ENCODE data around the gene SVOP.

The SVOP gene

GRCh38 chr12:108964371-108965352, 56.2 kb downstream of the SVOP start:
- no peak for TF ChIP-seq NFIC (IDR thresholded peaks at IDR 0.05)
- TF ChIP-seq TCF12 (IDR thresholded peaks at IDR 0.05; ENCODE audit: low read depth), result no peak
- TF ChIP-seq REST (IDR thresholded peaks at IDR 0.05; ENCODE audit: low read depth), result no peak
- TF ChIP-seq YY1 (IDR thresholded peaks at IDR 0.05; ENCODE audit: low read depth), result no peak
- no peak for TF ChIP-seq EGR1 (IDR thresholded peaks at IDR 0.05)
- TF ChIP-seq TAF1 (IDR thresholded peaks at IDR 0.05; ENCODE audit: low read depth), result no peak
- no peak for TF ChIP-seq FOXM1 (IDR thresholded peaks at IDR 0.05; ENCODE audit: borderline replicate concordance, low read depth)
- TF ChIP-seq EP300 (IDR thresholded peaks at IDR 0.05; ENCODE audit: borderline replicate concordance), result no peak
- TF ChIP-seq RAD21 (IDR thresholded peaks at IDR 0.05; ENCODE audit: low read depth), result no peak
- no peak for TF ChIP-seq MAX (IDR thresholded peaks at IDR 0.05)
- TF ChIP-seq CEBPB (IDR thresholded peaks at IDR 0.05), result no peak
- TF ChIP-seq USF1 (IDR thresholded peaks at IDR 0.05), result no peak
- no peak for TF ChIP-seq ZBTB7A (IDR thresholded peaks at IDR 0.05; ENCODE audit: low read depth)
- no peak for TF ChIP-seq CREB1 (IDR thresholded peaks at IDR 0.05; ENCODE audit: low read depth)
- TF ChIP-seq TEAD4 (IDR thresholded peaks at IDR 0.05), result no peak

GRCh38 chr12:108962256-108962655, 58.6 kb downstream of the SVOP start:
- TF ChIP-seq CREB1 (IDR thresholded peaks at IDR 0.05; ENCODE audit: low read depth) (no peak), TAF1 (IDR thresholded peaks at IDR 0.05; ENCODE audit: low read depth) (no peak), TEAD4 (IDR thresholded peaks at IDR 0.05) (no peak), YY1 (IDR thresholded peaks at IDR 0.05; ENCODE audit: low read depth) (no peak), ZBTB7A (IDR thresholded peaks at IDR 0.05; ENCODE audit: low read depth) (no peak), EGR1 (IDR thresholded peaks at IDR 0.05) (no peak)

DNA sequence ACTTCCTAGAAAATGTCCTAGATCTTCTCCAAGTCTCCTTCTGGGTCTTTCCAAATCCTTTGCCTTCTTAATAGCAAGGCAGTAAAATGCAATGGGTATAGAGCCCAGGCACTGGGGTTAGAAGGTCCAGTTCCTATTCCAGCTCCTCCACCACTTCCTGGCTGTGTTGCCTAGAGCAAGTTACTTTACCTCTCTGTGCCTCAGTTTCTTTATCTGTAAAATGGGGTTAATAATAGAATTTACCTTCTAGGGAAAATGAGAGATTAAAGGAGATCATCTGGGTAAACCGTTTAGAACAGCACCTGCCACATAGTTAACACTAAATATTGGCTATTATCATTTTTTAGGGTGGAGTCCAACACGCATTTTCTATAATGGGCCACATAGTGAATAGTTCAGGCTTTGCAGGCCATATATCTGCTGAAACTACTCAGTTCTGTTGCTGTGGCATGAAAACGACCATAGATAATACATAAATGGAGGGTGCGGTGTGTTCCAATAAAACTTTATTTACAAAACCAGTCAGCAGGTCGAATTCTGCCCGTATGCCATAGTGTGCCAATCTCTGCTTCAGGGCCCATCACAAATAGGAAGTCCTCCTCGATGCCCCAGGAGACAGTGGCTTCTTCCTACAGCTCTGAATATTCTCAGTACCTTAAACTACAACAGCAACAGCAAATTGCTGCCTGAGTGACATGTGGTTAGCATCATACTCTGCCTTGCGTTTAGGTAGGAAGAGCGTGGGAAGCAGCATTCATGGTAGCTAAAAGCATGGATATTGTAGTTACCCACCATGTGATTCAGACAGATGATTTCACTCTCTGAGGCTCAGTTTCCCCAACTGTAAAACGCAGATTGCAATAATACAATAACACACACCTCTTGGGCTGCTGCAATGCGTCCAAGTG, 60.9 kb downstream of the SVOP start:
- TF ChIP-seq EGR1 (IDR thresholded peaks at IDR 0.05) (no peak), EP300 (IDR thresholded peaks at IDR 0.05; ENCODE audit: borderline replicate concordance) (no peak), YY1 (IDR thresholded peaks at IDR 0.05; ENCODE audit: low read depth) (no peak), TCF12 (IDR thresholded peaks at IDR 0.05; ENCODE audit: low read depth) (no peak), TEAD4 (IDR thresholded peaks at IDR 0.05) (no peak), TAF1 (IDR thresholded peaks at IDR 0.05; ENCODE audit: low read depth) (no peak), NFIC (IDR thresholded peaks at IDR 0.05) (no peak), USF1 (IDR thresholded peaks at IDR 0.05) (no peak), FOXM1 (IDR thresholded peaks at IDR 0.05; ENCODE audit: borderline replicate concordance, low read depth) (no peak), MAX (IDR thresholded peaks at IDR 0.05) (no peak), RAD21 (IDR thresholded peaks at IDR 0.05; ENCODE audit: low read depth) (no peak), ZBTB7A (IDR thresholded peaks at IDR 0.05; ENCODE audit: low read depth) (no peak)

GRCh38 chr12:108955225-108955835, 65.5 kb downstream of the SVOP start:
- peak; percentile 70 for TF ChIP-seq YY1 (IDR thresholded peaks at IDR 0.05; ENCODE audit: low read depth)
- TF ChIP-seq RAD21 (IDR thresholded peaks at IDR 0.05; ENCODE audit: low read depth), result no peak
- peak; percentile 93 for TF ChIP-seq NFIC (IDR thresholded peaks at IDR 0.05)
- TF ChIP-seq EP300 (IDR thresholded peaks at IDR 0.05; ENCODE audit: borderline replicate concordance), result peak; percentile 61
- TF ChIP-seq CEBPB (IDR thresholded peaks at IDR 0.05), result no peak
- TF ChIP-seq TCF12 (IDR thresholded peaks at IDR 0.05; ENCODE audit: low read depth), result peak; percentile 79
- peak; percentile 82 for TF ChIP-seq TEAD4 (IDR thresholded peaks at IDR 0.05)

DNA sequence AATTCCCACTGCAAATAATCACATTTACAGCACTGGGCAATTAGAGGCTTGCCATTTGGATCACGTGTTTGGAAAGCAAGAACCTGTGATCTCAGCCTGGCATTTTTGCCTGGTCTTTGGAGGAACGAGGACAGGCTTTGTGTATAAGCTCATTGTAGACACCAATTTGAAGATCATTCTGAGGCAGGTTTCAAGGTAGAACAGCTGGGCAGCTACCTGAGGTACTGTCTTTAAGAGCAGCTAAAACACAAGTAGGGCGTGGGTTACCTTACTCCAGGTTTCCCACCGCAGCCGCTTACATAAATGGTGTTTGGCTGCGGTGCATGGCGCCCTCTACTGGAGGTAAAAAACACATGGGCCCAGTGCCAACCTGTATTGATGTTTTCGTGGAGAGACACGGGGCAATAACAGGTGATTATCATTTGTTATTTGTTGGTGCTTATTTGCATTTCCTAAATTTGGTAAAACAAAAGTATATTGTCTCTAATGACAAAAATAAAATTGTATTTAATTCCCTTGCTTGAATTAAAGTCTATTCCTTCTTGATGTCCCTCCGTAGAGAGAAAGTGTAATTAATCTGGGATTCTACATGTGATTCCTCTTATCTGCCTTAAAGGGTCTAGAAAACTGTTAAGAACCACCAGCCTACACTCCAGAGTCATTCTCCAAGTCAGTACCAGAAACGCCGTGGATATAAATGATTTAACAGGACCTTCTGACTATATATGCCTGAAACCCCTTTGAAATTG, 69.7 kb downstream of the SVOP start:
- TF ChIP-seq USF1 (IDR thresholded peaks at IDR 0.05), result peak; percentile 66
- no peak for TF ChIP-seq CREB1 (IDR thresholded peaks at IDR 0.05; ENCODE audit: low read depth)
- TF ChIP-seq MAX (IDR thresholded peaks at IDR 0.05), result no peak
- TF ChIP-seq EP300 (IDR thresholded peaks at IDR 0.05; ENCODE audit: borderline replicate concordance), result no peak
- TF ChIP-seq EGR1 (IDR thresholded peaks at IDR 0.05), result no peak
- TF ChIP-seq YY1 (IDR thresholded peaks at IDR 0.05; ENCODE audit: low read depth), result no peak
- TF ChIP-seq TEAD4 (IDR thresholded peaks at IDR 0.05), result no peak
- TF ChIP-seq ZBTB7A (IDR thresholded peaks at IDR 0.05; ENCODE audit: low read depth), result no peak
- TF ChIP-seq REST (IDR thresholded peaks at IDR 0.05; ENCODE audit: low read depth), result no peak
- peak; percentile 97 for TF ChIP-seq NFIC (IDR thresholded peaks at IDR 0.05)
- TF ChIP-seq RAD21 (IDR thresholded peaks at IDR 0.05; ENCODE audit: low read depth), result peak; percentile 88
- no peak for TF ChIP-seq CEBPB (IDR thresholded peaks at IDR 0.05)
- TF ChIP-seq TAF1 (IDR thresholded peaks at IDR 0.05; ENCODE audit: low read depth), result no peak
- TF ChIP-seq TCF12 (IDR thresholded peaks at IDR 0.05; ENCODE audit: low read depth), result no peak
- no peak for TF ChIP-seq FOXM1 (IDR thresholded peaks at IDR 0.05; ENCODE audit: borderline replicate concordance, low read depth)

Data from Ishikawa (cell line).